GM12891 (cell line): ENCODE measurements around the gene POSTN.
"Not testable (repeated sequence)": the region's sequence is repeated elsewhere in the genome, so short reads cannot be mapped to it uniquely, and the experiment has no call there.

Experiments
- DNase-seq: peaks from one replicate; pipeline ENCODE4 v3.0.0; 2011; ENCODE audit warnings: low spot score; ENCODE audit not compliant: insufficient read length
- FAIRE-seq: peaks from 2 replicates; lab custom pipeline; 2011; peaks lifted over from hg19 to GRCh38; lab: Jason Lieb, UNC
- PAX5 ChIP-seq: IDR thresholded peaks from 2 replicates; pipeline ENCODE4 v1.6.1; 2011; ENCODE audit warnings: low read length, moderate library complexity, mild to moderate bottlenecking; ENCODE audit not compliant: insufficient read depth, severe bottlenecking
- POLR2A ChIP-seq: IDR thresholded peaks from 2 replicates; pipeline ENCODE4 v1.6.1; 2011; ENCODE audit warnings: low read depth, low read length, control low read depth
- POLR2AphosphoS5 ChIP-seq: IDR thresholded peaks from 2 replicates; pipeline ENCODE4 v1.6.1; 2011; ENCODE audit warnings: low read depth, low read length, control low read depth
- POU2F2 ChIP-seq: IDR thresholded peaks from 2 replicates; pipeline ENCODE4 v1.6.1; 2011; ENCODE audit warnings: low read depth, mild to moderate bottlenecking, control low read depth, low read length, moderate library complexity
- SPI1 ChIP-seq: IDR thresholded peaks from 2 replicates; pipeline ENCODE4 v1.6.1; 2011; ENCODE audit warnings: low read depth, low read length, control low read depth
- TAF1 ChIP-seq: IDR thresholded peaks from 2 replicates; pipeline ENCODE4 v1.6.1; 2011; ENCODE audit warnings: low read depth, low read length, control low read depth

Gene POSTN

GRCh38 chr13:37597477-37598025 lies 1.0 kb downstream of the POSTN start:
- DNase-seq (no peak), FAIRE-seq (no peak)
- TF ChIP-seq PAX5 (no peak), SPI1 (no peak), POLR2AphosphoS5 (no peak), POLR2A (no peak), TAF1 (no peak)

- DNase-seq (no peak), FAIRE-seq (no peak)
- TF ChIP-seq SPI1, result no peak
- TF ChIP-seq POU2F2, result no peak
- TF ChIP-seq PAX5, result no peak
- no peak for TF ChIP-seq POLR2A
- no peak for TF ChIP-seq POLR2AphosphoS5
- TF ChIP-seq TAF1, result no peak
Measured at GRCh38 chr13:37596805-37597204, 1.8 kb downstream of the POSTN start.

DNA sequence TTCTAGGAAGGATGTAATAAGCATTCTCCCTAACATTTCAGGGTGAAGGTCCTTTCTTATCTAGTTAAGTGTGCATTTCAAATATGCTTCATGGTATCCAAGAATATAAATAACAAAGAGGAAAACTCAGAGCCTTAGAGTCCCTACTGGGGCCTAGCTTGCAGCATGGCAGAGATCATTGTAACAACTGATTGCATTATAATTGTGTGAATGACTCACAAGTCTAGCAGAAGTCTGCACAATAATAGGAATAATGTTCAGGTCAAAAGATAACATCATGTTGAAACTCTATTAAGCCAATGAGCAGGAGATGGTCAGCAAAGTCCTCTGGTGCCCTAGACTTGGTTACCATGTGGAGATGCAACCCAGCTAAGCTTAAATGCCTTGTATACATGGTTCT lies 3.4 kb downstream of the POSTN start:
- FAIRE-seq, result no peak

DNA sequence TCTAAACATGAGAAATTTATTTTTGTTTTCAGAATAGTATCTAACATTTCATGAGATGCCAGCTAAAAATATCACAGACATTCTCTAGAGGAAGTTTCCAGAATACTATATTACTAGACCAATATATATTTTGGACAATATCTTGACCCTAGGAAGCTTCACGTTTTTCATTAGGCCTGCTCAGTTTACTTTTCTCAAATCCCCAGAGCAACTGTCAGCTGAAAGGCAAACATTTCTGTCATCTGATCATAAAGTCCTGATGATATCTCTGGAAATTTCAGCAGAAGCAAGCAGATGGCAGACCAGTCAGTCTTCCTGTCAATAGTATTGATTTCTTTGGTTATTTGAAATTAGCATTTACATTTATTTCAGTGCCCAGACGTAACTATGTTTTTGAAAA lies 4.0 kb downstream of the POSTN start:
- no peak for DNase-seq
- FAIRE-seq, result no peak
- TF ChIP-seq POU2F2 (no peak), PAX5 (no peak), TAF1 (no peak), POLR2A (no peak), SPI1 (no peak), POLR2AphosphoS5 (no peak)

More for the DNA sequence above, 3.4 kb downstream of the POSTN start:
- DNase-seq, result no peak
- TF ChIP-seq POLR2A (no peak), TAF1 (no peak), SPI1 (no peak), PAX5 (no peak), POLR2AphosphoS5 (no peak), POU2F2 (no peak)

DNA sequence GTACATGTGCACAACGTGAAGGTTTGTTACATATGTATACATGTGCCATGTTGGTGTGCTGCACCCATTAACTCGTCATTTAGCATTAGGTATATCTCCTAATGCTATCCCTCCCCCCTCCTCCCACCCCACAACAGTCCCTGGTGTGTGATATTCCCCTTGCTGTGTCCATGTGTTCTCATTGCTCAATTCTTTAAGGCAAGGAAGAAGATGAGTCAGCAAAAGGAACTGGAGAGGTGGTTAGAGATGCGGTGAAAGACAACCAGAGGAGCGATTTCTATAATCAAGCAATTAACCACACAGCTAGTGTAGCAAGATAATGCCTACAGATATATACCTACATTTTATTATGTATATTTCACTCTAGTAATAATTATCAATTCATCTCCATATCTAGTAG lies 9.2 kb downstream of the POSTN start:
- not testable (repeated sequence) for DNase-seq, FAIRE-seq

DNA sequence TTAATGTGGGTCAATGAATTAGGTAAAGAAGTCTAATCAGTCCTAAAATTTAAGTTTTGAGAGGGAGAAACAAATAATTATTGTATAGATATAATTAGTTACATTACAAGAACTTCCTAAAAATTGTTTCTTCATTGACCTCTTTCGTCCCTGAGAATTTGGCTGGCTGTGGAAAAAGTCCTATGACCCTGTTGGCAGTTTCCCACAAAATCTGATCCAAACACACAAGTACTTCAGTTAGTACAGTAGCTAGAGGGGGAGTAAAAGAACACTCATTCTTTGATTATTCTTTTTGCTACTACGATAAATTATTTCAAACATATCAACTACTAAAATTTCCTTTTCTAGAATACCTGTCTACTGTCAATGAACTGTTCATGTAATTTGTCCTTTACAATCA lies 11.3 kb downstream of the POSTN start:
- DNase-seq, result no peak
- TF ChIP-seq POLR2AphosphoS5 (no peak), SPI1 (no peak), TAF1 (no peak), POU2F2 (no peak), POLR2A (no peak)
- no peak for FAIRE-seq

DNA sequence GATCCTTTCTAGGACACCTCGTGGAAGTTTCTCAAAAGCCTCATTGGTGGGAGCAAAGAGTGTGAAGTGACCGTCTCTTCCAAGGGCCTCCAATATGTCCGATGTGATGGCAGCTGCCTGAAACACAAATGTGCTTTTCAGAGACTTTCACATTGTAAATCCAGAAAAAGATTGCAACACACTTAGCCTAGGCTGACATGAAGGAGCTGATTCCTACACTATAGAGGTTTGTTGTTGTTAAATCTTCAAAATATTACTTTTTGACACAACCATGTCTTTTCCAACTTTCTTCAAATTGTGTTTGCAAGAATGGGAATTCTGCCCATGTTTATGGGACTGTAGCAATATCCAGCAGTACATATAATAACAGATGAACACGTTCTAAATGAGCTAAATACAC lies 12.4 kb downstream of the POSTN start:
- DNase-seq, result no peak
- FAIRE-seq, result no peak
- TF ChIP-seq POLR2A, result no peak
- TF ChIP-seq POU2F2, result no peak
- TF ChIP-seq TAF1, result no peak
- no peak for TF ChIP-seq PAX5
- TF ChIP-seq POLR2AphosphoS5, result no peak
- no peak for TF ChIP-seq SPI1

DNA sequence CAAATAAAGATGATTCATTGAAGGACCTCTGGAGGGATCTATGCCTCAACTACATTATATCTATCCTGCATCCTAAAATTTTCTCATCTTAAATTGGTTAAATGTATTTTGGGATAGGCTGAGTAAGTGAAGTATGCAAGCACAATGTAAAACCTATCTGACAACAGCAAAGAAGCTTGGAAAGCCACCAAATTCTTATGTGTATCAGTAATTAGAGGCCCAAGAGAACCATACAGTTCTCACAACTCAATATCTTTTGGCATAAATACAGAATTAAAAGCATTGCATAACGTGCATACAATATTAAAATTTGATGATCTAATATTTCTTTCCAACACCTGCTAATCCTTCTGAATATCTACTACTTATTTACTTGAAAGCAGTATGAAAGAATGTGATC lies 13.0 kb downstream of the POSTN start:
- FAIRE-seq (no peak), DNase-seq (no peak)
- no peak for TF ChIP-seq POLR2A
- TF ChIP-seq PAX5, result no peak
- TF ChIP-seq POLR2AphosphoS5, result no peak
- no peak for TF ChIP-seq SPI1
- no peak for TF ChIP-seq TAF1
- TF ChIP-seq POU2F2, result no peak

DNA sequence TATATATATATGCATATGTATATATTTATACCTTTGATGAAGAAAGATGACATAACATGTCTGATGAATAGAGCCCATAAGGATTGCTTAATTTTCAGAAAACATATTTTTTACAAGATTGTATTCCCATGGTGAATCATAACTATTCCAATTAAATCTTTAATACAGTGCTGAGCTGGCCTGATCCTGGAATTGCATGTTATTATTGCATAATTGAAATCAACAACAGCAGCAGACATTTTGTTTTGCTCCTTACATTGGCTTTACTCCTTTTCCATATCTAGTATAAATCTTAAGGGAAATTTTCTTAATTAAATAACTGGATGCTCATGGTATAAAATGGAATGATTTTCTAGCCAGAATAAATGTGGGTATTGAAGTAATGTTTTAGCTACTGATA lies 22.0 kb downstream of the POSTN start:
- FAIRE-seq (no peak), DNase-seq (no peak)
- TF ChIP-seq POLR2AphosphoS5 (no peak), SPI1 (no peak), TAF1 (no peak), POLR2A (no peak), POU2F2 (no peak), PAX5 (no peak)

GRCh38 chr13:37565425-37565824 lies 33.1 kb downstream of the POSTN start:
- DNase-seq, result no peak
- no peak for FAIRE-seq
- no peak for TF ChIP-seq PAX5
- no peak for TF ChIP-seq POLR2A
- TF ChIP-seq POU2F2, result no peak
- TF ChIP-seq SPI1, result no peak
- no peak for TF ChIP-seq POLR2AphosphoS5
- no peak for TF ChIP-seq TAF1

- DNase-seq, result no peak
- no peak for FAIRE-seq
- no peak for TF ChIP-seq POLR2A
- no peak for TF ChIP-seq SPI1
- no peak for TF ChIP-seq POU2F2
- no peak for TF ChIP-seq POLR2AphosphoS5
- no peak for TF ChIP-seq PAX5
- no peak for TF ChIP-seq TAF1
Measured at GRCh38 chr13:37561031-37561430, 37.5 kb downstream of the POSTN start.

GRCh38 chr13:37560526-37560925 lies 38.0 kb downstream of the POSTN start:
- DNase-seq (no peak), FAIRE-seq (no peak)
- TF ChIP-seq PAX5 (no peak), POLR2A (no peak), SPI1 (no peak), TAF1 (no peak), POU2F2 (no peak), POLR2AphosphoS5 (no peak)

DNA sequence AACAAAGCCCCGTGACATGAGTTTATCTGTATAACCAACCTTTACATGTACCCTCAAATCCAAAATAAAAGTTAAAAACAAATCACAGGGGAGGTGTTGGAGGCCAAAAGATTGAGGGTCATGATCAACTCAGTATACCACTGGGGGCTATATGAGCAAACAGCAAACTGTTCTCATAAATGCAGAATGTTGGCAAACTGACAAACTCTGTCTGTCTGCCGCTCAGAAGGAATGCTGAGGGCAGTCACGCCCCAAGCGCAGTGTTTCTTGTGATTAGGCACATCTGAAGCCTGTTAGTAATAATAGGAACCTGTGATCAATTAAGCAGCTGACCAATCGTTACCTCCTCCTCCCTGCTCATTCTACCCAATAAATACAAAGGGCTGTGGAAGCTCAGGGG lies 39.8 kb downstream of the POSTN start:
- DNase-seq, FAIRE-seq: not testable (repeated sequence)
